Esophagus muscularis mucosa (tissue), 4 donors: ENCODE data around the gene SIPA1L3.

Source experiments
- CTCF ChIP-seq, 3 experiments: fragments of 200-600 bp in 2 of 3; fragments of 450-650 bp in 1 of 3; sonication (generic) in 2 of 3; IDR thresholded peaks; one replicate each; pipeline ENCODE4 v1.5.1; 2017 to 2019; ENCODE audit warnings: antibody characterized with exemption in 3 of 3, mild to moderate bottlenecking in 2 of 3, moderate library complexity in 1 of 3
- EP300 ChIP-seq: sonication (generic); formaldehyde crosslinking; IDR thresholded peaks from one replicate; pipeline ENCODE4 v1.6.1; 2017; ENCODE audit warnings: antibody characterized with exemption
- POLR2A ChIP-seq: fragments of 450-650 bp; IDR thresholded peaks from one replicate; pipeline ENCODE4 v1.6.1; 2017; ENCODE audit warnings: antibody characterized with exemption, moderate library complexity, mild to moderate bottlenecking, low read depth

GRCh38 chr19:38011426-38011825, 104.4 kb downstream of the SIPA1L3 start:
- TF ChIP-seq CTCF (IDR thresholded peaks at IDR 0.05) (no peak), POLR2A (no peak), EP300 (no peak)
